AML-193 (cell line): ENCODE measurements around the gene CDH4.

Source experiments
- DNase-seq, 2 experiments: peaks; one replicate each; lab custom pipeline; 2025; lab: John Stamatoyannopoulos, UW

Gene CDH4

GRCh38 chr20:61807471-61808160 lies 555.6 kb downstream of the CDH4 start:
- DNase-seq, result no peak

GRCh38 chr20:61808447-61808846 lies 556.4 kb downstream of the CDH4 start:
- DNase-seq, result no peak

- DNase-seq, result no peak
Observed at GRCh38 chr20:61809006-61809770, 557.1 kb downstream of the CDH4 start.

GRCh38 chr20:61810066-61810737 lies 558.1 kb downstream of the CDH4 start:
- DNase-seq, result no peak

GRCh38 chr20:61810738-61811135 lies 558.7 kb downstream of the CDH4 start:
- DNase-seq, result no peak

- no peak for DNase-seq
Observed at GRCh38 chr20:61811166-61811565, 559.1 kb downstream of the CDH4 start.

- no peak for DNase-seq
Observed at GRCh38 chr20:61812121-61812844, 560.2 kb downstream of the CDH4 start.

GRCh38 chr20:61812845-61813485 lies 560.9 kb downstream of the CDH4 start:
- no peak for DNase-seq

- no peak for DNase-seq
Observed at GRCh38 chr20:61813791-61814190, 561.7 kb downstream of the CDH4 start.

GRCh38 chr20:61814244-61814643 lies 562.2 kb downstream of the CDH4 start:
- DNase-seq, result no peak

- DNase-seq, result no peak
Observed at GRCh38 chr20:61814726-61815125, 562.7 kb downstream of the CDH4 start.

- DNase-seq, result no peak
Observed at GRCh38 chr20:61815176-61815575, 563.1 kb downstream of the CDH4 start.

GRCh38 chr20:61815678-61816077 lies 563.6 kb downstream of the CDH4 start:
- DNase-seq, result no peak

- DNase-seq, result no peak
Observed at GRCh38 chr20:61816606-61817460, 564.8 kb downstream of the CDH4 start.

- no peak for DNase-seq
Observed at GRCh38 chr20:61817575-61817974, 565.5 kb downstream of the CDH4 start.

GRCh38 chr20:61818746-61819573 lies 566.9 kb downstream of the CDH4 start:
- DNase-seq, result no peak

- no peak for DNase-seq
Observed at GRCh38 chr20:61819574-61819846, 567.4 kb downstream of the CDH4 start.

- DNase-seq, result no peak
Observed at GRCh38 chr20:61819921-61820825, 568.1 kb downstream of the CDH4 start.

- no peak for DNase-seq
Observed at GRCh38 chr20:61821735-61822134, 569.7 kb downstream of the CDH4 start.
